EL (cell line): ENCODE measurements around the gene ADRM1.

ENCODE experiments used
- DNase-seq: peaks from one replicate; pipeline ENCODE4 v3.0.0-alpha.2; 2016

The ADRM1 gene

DNA sequence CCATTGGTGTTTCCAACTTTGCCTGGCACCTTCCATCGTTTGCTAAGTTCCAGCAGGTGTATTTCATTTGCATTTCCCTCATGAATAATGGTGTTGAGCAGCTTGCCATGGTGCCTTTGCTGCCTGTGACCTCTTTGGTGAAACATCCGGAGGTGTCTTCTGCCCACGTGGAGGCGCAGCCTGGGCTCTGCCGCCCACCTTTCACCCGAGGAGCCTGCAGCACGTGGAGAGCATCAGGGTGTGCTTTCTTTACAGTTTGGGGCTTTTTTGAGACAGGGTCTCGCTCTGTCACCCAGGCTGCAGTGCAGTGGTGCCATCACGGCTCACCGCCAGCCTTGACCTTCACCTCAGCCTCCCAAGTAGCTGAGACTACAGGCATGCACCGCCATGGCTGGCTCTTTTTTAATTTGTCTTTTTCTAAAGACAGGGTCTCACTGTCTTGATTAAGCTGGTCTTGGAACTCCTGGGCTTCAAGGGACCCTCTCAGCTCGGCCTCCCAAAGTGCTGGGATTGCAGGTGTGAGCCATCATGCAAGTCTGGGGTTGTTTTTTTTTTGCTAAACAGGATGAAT, 3.0 kb upstream of the ADRM1 start:
- no peak for DNase-seq

- no peak for DNase-seq
Measured at GRCh38 chr20:62300319-62300718, 2.5 kb upstream of the ADRM1 start.

DNA sequence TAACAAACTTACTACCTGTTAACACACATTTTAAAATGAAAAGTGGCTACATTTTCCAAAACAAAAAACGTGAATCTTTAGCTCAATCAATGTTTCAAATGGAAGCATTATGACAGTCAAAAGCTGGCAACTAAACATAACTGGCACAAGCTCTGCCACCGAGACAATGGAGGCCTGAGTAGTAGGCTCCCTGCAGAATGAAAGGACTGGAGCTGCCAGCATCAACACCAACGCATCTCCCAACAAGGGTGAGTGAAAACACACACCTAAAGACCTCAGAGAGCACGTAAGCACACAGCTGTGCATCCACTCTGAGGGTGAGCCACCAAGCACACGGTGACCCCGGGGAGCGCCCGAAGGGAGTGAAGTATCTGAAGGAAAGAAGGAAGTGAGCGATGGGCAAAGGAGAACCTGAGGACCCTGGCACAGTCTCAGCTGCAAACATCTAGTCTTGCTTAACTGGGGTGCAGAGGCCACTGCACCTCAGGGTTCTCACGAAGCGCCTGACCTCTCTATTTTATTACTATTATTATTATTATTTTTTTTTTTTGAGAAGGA, 1.6 kb upstream of the ADRM1 start:
- no peak for DNase-seq

- peak; percentile 94 for DNase-seq
Measured at GRCh38 chr20:62301773-62302340, 940 bp upstream of the ADRM1 start.

DNA sequence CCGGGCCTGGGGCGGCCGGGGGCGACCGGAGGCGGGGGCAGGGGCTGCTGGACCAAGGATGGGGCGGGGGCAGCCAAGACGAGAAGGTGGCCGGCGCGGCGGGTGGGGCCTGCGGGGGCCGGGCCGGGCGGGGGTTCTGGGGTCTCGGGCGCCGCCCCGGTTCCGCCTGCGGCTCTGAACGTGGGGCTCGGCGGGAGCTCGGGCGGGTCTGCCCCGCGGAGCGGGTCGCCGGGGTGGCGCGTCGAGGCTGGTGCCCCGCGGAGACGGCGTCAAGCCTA, 204 bp downstream of the ADRM1 start:
- DNase-seq: no peak

DNA sequence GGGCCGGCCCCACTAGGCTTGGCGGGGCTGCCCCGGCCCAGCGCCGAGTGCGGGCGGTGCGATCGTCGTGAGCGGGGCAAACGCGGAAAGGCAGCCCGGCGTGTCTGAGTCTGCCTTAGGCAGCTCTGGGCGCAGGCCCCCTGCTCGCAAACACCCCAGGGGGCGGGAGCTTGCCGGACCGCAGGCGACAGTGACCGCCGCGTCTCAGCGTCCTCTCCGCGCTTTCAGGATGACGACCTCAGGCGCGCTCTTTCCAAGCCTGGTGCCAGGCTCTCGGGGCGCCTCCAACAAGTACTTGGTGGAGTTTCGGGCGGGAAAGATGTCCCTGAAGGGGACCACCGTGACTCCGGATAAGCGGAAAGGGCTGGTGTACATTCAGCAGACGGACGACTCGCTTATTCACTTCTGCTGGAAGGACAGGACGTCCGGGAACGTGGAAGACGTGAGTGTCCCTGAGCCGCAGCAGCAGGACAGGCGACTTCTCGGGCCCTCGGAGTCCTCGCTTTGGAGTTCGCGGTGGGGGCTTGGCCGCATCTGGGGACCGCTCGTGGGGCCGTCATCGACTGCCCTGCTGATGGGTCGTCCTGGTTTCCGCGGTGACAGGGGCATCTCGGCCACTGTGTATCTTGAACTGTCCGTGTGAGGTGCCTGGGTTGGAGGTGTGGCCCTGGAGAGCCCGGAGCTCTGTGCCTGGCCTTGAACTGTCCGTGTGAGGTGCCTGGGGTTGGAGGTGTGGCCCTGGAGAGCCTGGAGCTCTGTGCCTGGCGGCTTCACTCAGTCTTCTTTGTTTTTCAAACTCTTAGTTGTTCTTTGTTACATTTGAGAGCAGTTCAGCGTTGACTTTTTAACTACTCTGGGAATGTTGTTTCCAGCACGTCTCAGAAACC, 786 bp downstream of the ADRM1 start:
- DNase-seq: peak; percentile 36

GRCh38 chr20:62304331-62305148, 1.7 kb downstream of the ADRM1 start:
- no peak for DNase-seq

- no peak for DNase-seq
Measured at GRCh38 chr20:62305149-62305764, 2.5 kb downstream of the ADRM1 start.

- no peak for DNase-seq
Measured at GRCh38 chr20:62305765-62306413, 3.1 kb downstream of the ADRM1 start.

- no peak for DNase-seq
Measured at GRCh38 chr20:62306414-62307187, 3.8 kb downstream of the ADRM1 start.

- DNase-seq: no peak
Measured at GRCh38 chr20:62307226-62308101, 4.7 kb downstream of the ADRM1 start.

- DNase-seq: no peak
Measured at GRCh38 chr20:62308102-62308822, 5.5 kb downstream of the ADRM1 start.

DNA sequence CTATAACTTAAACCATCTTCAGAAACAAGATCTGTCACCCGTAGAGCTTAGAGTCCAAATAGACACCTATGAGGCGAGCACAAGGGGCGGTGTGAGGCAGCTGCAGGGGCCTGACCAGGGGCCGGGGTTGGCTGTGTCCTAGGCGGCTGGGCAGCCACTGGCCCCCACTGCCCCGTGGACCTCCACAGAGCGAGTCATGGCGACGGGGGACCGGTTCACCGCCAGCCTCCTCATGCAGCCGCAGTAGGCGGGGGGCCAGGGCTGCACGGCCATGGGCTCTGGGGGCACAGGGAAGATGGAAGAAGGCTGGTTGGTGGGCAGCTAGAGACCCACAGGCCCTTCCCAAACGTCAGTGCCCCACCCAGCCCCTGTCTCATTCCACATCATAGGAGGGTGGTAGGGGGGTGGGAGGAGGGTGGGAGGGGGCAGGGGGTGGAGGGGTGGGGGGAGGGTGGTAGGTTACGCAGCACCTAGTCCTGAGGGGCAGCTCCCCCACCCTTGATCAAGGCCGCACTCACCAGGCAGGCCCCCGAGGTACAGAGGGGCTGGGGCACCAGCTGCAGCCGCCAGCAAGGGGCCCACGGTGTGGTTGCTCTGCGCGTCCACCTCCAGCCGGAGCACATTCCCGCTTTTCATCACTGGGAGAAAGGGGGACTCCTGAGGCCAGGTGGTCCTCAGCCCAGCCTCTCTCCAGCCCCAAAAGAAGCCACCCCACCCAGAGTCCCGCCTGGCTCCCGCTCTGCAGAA, 6.6 kb downstream of the ADRM1 start:
- no peak for DNase-seq

DNA sequence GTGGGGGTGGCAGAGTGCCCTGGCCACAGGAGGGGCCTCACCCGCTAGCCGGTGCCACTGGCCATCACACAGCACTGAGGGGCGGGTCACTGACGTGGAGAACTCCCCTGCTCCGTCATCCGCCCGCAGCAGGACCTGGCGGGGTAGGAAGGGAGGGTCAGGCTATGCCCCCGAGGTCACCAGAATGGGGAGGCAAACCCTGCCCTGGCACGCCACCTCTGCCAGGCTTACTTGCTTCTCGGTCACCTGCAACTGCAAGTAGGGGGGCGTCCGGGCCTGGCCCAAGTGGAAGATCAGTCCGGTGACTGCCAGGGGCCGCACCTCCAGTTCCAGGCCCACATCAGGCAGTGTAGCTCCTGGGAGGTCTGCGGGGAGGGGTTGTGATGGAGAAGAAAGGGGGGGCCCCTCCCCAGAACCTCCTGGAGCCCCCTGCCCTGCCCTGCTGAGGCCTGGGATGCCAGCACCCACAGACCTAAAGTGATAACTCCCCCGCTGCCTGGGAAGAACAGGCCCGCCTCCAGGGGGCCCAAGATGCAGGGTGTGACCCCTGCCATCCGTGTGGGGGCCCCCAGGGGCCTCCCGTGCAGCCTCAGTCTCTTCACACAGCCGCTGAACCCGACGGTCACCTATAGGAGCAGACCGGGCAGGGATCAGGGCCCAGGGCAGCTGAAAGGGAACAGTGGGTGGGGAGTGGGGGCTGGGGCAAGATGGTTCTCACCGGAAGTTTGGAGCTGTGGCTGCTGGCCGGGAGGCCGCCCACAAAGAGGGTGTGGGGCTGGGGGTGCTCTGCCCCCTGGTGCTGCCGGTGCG, 7.4 kb downstream of the ADRM1 start:
- no peak for DNase-seq

GRCh38 chr20:62310757-62311121, 7.9 kb downstream of the ADRM1 start:
- DNase-seq: no peak

DNA sequence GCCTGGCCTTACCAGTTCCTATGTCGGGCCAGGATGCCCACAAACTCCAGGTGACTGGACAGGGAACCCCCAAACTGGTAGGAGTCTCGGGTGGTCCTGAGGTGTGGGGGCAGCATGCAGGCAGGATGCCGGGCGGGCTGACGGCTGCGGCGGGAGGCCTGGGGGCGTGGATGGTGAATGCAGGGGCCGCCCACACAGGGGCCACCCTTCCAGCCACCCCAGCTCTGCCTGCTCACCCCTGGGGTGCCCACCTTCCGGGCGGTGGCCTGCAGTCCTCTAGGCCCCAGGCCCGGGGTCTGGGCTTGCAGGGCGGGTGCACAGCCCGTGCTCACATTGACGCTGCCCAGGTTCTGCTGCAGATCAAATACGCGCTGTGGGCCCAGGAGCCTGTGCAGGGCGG, 8.4 kb downstream of the ADRM1 start:
- DNase-seq: no peak

- no peak for DNase-seq
Measured at GRCh38 chr20:62311832-62312661, 9.2 kb downstream of the ADRM1 start.
